Esophagus squamous epithelium (tissue), 5 donors: ENCODE measurements around the gene P4HB. TPM values are rescaled to one million over a fixed set of nuclear protein-coding genes. Genes with fewer than 3 reads are reported as not detected.

Source experiments
- DNase-seq: peaks from one replicate; lab custom pipeline; 2025; lab: John Stamatoyannopoulos, UW
- H3K27ac ChIP-seq, 4 donors: fragments of 200-600 bp; sonication (generic); one replicate each; pipeline ENCODE4 v1.5.1; 2016 to 2019; ENCODE audit warnings: mild to moderate bottlenecking in 1 of 4
- H3K27me3 ChIP-seq, 4 donors: fragments of 200-600 bp; sonication (generic); 1 replicate in 3 of 4; 2 replicates in 1 of 4; pipeline versions ENCODE4 v1.5.1 to v1.6.0; 2017 to 2021; ENCODE audit warnings: antibody characterized with exemption in 1 of 4
- H3K36me3 ChIP-seq, 3 donors: fragments of 200-600 bp; sonication (generic); one replicate each; pipeline ENCODE4 v1.5.1; 2016 to 2019
- H3K4me1 ChIP-seq, 3 donors: fragments of 200-600 bp; sonication (generic); one replicate each; pipeline ENCODE4 v1.5.1; 2017 to 2019
- H3K4me3 ChIP-seq, 4 donors: fragments of 200-600 bp; sonication (generic); 1 replicate in 3 of 4; 2 replicates in 1 of 4; pipeline ENCODE4 v1.5.1; 2016 to 2019; ENCODE audit warnings: mild to moderate bottlenecking in 2 of 4, moderate library complexity in 1 of 4
- H3K9me3 ChIP-seq, 3 donors: fragments of 200-600 bp; sonication (generic); one replicate each; pipeline ENCODE4 v1.5.1; 2016 to 2019
- POLR2A ChIP-seq, 4 donors: fragments of 450-650 bp; IDR thresholded peaks; one replicate each; pipeline ENCODE4 v1.6.1; 2017; ENCODE audit warnings: antibody characterized with exemption in 4 of 4, mild to moderate bottlenecking in 4 of 4, moderate library complexity in 3 of 4
- WGBS, 2 donors: methylation state at CpG; one replicate each; pipeline ENCODE4 v1.1.5; 2018; 5-methylcytosine and 5-hydroxymethylcytosine counted together
- intact Hi-C: fragments of 100-400 bp; cut with DNase I; formaldehyde crosslinking; loops from one replicate; pipeline ENCODE4 v1.15.0; 2022
- total RNA-seq, 4 donors: library from RNA; depleted of rRNA; stranded (reverse); fragments of >200 nt; gene quantifications; one replicate each; pipeline ENCODE4 v1.1.0, GENCODE V29; 2016
- TF ChIP-seq, protein P1 (sequence below), 6 experiments: fragments of 450-650 bp in 4 of 6; fragments of 200-600 bp in 2 of 6; sonication (generic) in 2 of 6; IDR thresholded peaks; one replicate each; pipeline ENCODE4 v1.5.1; 2016 to 2019; ENCODE audit warnings: antibody characterized with exemption in 6 of 6, mild to moderate bottlenecking in 4 of 6, moderate library complexity in 4 of 6
- donor health status: DM: yes; HTN: yes; CAD: no.

The P4HB gene
- total RNA-seq, 4 donors from 2014 or later: 459 to 2,191 (median 1,569) TPM

DNA sequence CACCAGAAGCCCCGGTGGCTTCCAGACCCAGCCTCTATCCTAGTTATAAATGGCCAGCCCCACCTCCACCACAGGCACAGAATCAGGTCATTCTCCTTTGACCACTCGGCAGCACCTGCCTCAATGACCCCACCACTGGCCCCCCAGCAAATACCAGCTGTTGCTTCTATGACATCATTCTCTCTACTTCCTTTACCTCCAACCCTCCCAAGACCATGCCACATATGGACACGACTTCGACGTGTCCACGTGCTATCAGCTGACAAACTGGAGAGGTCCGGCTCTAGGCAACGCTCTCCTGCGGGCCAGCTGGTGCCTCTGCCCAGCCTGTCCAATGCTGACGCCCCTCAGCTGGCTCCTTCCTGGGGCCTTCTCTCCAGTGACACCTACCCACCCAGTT, 25.1 kb upstream of the P4HB start:
- Histone ChIP-seq H3K4me3 (no peak overlapping the region), H3K27ac (peak overlapping the region; percentile 59 to 86 (median 78)), H3K27me3 (no peaks in the 10 kb centered on the region), H3K4me1 (peaks cover 15 to 46% (median 25%) of the 10 kb centered on the region in 3 donors), H3K36me3 (peaks cover 36 to 99% (median 38%) of the 10 kb centered on the region in 3 donors), H3K9me3 (no peaks in the 10 kb centered on the region)
- WGBS, 2 donors: 82 to 91% methylated on average over 6 to 9 of the region's 10 CpGs
- TF ChIP-seq, protein P1, sequence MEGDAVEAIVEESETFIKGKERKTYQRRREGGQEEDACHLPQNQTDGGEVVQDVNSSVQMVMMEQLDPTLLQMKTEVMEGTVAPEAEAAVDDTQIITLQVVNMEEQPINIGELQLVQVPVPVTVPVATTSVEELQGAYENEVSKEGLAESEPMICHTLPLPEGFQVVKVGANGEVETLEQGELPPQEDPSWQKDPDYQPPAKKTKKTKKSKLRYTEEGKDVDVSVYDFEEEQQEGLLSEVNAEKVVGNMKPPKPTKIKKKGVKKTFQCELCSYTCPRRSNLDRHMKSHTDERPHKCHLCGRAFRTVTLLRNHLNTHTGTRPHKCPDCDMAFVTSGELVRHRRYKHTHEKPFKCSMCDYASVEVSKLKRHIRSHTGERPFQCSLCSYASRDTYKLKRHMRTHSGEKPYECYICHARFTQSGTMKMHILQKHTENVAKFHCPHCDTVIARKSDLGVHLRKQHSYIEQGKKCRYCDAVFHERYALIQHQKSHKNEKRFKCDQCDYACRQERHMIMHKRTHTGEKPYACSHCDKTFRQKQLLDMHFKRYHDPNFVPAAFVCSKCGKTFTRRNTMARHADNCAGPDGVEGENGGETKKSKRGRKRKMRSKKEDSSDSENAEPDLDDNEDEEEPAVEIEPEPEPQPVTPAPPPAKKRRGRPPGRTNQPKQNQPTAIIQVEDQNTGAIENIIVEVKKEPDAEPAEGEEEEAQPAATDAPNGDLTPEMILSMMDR (IDR thresholded peaks at IDR 0.05): no peak
- TF ChIP-seq POLR2A (IDR thresholded peaks at IDR 0.05): no peak
- DNase-seq: no peak
- intact Hi-C loops: no loop called here

DNA sequence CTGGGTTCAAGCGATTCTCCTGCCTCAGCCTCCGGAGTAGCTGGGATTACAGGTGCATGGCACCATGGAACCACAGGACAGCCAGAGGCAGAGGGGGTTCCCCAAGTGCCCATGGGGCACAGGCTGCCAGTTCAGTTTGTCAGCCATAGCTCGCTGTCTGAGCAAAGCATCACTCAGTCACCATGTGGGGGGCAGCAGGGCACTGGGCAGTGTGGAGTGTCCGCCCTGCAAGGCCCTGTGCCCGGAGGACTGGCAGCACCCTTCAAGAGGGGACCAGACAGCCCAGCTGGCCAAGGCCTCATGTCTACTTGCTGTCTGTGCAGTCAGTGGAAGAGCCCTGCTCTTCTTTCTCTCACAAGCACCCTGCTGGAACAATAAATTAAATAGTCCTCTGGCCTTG, 24.6 kb upstream of the P4HB start:
- Histone ChIP-seq H3K36me3 (peaks cover 36 to 96% (median 38%) of the 10 kb centered on the region in 3 donors), H3K4me3 (no peak overlapping the region), H3K9me3 (no peaks in the 10 kb centered on the region), H3K27ac (peak overlapping the region in 3 of 4 donors; percentile 77 to 86 (median 78)), H3K27me3 (no peaks in the 10 kb centered on the region), H3K4me1 (peaks cover 10 to 41% (median 20%) of the 10 kb centered on the region in 3 donors)
- no peak for TF ChIP-seq POLR2A (IDR thresholded peaks at IDR 0.05)
- TF ChIP-seq, protein P1 (IDR thresholded peaks at IDR 0.05): no peak
- 80 to 95% methylated on average over 1 to 3 of the region's 5 CpGs for WGBS, 2 donors
- no peak for DNase-seq
- intact Hi-C loops: no loop called here

DNA sequence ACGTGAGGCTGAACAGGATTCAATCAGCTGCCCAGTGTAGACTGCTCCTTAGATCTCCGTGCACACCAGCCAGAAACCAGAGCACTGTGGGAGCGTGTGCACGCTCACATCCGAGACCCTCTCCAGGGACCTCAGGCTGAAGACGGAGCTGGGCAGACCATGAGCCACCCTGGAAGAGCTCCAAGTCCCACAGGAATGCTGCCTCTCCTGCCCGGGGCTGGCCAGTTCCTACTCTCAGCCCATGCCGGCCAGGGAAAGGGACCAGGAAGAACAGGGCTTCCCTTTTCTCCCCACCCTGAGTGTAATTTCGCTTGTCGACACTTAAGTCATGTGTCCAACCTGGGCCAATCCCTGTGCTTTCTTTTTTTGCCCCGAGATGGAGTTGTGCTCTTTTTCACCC, 24.2 kb upstream of the P4HB start:
- no peak for TF ChIP-seq POLR2A (IDR thresholded peaks at IDR 0.05)
- TF ChIP-seq, protein P1 (IDR thresholded peaks at IDR 0.05): no peak
- Histone ChIP-seq H3K4me1 (peaks cover 6 to 36% (median 16%) of the 10 kb centered on the region in 3 donors), H3K4me3 (no peak overlapping the region), H3K27me3 (no peaks in the 10 kb centered on the region), H3K9me3 (no peaks in the 10 kb centered on the region), H3K27ac (peak overlapping the region in 2 of 4 donors; percentile 77 to 86), H3K36me3 (peaks cover 32 to 96% (median 35%) of the 10 kb centered on the region in 3 donors)
- 65 to 67% methylated on average over 7 to 9 of the region's 11 CpGs for WGBS, 2 donors
- no peak for DNase-seq
- intact Hi-C loops: no loop called here

DNA sequence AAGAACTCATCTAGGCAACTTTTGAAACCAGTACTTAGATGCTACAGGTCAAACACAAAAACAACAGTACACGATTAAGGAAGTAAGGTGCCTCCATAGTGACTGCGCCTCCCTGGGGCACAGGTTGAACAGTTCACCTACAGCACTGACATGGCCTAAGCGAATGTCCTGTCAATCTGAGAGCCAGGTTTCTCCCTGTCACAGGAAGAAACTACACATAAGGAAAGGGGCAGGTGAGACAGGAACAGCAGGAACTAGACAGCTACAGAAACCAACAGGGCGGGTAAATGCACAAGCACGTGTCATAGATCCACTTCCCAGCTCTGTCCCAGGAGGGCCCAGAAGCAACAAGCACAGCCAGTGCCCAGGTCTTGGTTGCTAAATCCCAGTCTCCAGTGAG, 18.8 kb upstream of the P4HB start:
- 69 to 79% methylated on average over 5 of the region's 5 CpGs for WGBS, 2 donors
- Histone ChIP-seq H3K4me3 (no peak overlapping the region), H3K36me3 (peaks cover 0 to 59% (median 0%) of the 10 kb centered on the region in 3 donors), H3K4me1 (peaks cover 0 to under 1% (median 0%) of the 10 kb centered on the region in 3 donors), H3K27ac (peak overlapping the region; percentile 18 to 69 (median 61)), H3K27me3 (no peaks in the 10 kb centered on the region), H3K9me3 (no peaks in the 10 kb centered on the region)
- TF ChIP-seq, protein P1 (IDR thresholded peaks at IDR 0.05): no peak
- no peak for TF ChIP-seq POLR2A (IDR thresholded peaks at IDR 0.05)
- intact Hi-C loops: no loop called here
- DNase-seq: no peak

DNA sequence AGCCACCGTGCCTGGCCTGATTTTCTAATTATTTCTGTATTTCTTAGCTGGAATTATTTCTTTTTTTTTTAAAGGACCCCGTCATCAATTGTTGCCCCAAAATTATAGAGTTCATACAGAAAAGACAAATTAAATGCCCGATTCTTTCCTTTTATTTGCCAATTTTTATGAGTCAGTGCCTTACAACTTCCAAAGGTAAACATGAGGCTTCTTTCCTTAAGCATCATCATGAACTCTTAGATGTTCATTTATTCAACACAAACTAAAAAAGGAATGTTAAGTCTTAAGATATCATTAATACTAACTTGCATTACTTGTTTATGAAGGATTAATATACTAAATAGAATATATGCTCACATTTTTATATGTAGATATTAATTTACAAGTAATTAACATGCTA, 18.0 kb upstream of the P4HB start:
- no peak for DNase-seq
- WGBS, 2 donors: 80 to 82% methylated on average over 3 of the region's 3 CpGs
- intact Hi-C loops: no loop called here
- H3K4me3 ChIP-seq: no peak overlapping the region
- H3K27ac ChIP-seq: peak overlapping the region in 3 of 4 donors; percentile 34 to 69 (median 60)
- H3K27me3 ChIP-seq: no peaks in the 10 kb centered on the region
- H3K9me3 ChIP-seq: no peaks in the 10 kb centered on the region
- H3K4me1 ChIP-seq: peaks cover 0 to 9% (median 0%) of the 10 kb centered on the region in 3 donors
- H3K36me3 ChIP-seq: peaks cover 0 to 51% (median 0%) of the 10 kb centered on the region in 3 donors
- no peak for TF ChIP-seq POLR2A (IDR thresholded peaks at IDR 0.05)
- TF ChIP-seq, protein P1 (IDR thresholded peaks at IDR 0.05): no peak
